ENCODE data around the gene HS3ST4.

Gene HS3ST4

DNA sequence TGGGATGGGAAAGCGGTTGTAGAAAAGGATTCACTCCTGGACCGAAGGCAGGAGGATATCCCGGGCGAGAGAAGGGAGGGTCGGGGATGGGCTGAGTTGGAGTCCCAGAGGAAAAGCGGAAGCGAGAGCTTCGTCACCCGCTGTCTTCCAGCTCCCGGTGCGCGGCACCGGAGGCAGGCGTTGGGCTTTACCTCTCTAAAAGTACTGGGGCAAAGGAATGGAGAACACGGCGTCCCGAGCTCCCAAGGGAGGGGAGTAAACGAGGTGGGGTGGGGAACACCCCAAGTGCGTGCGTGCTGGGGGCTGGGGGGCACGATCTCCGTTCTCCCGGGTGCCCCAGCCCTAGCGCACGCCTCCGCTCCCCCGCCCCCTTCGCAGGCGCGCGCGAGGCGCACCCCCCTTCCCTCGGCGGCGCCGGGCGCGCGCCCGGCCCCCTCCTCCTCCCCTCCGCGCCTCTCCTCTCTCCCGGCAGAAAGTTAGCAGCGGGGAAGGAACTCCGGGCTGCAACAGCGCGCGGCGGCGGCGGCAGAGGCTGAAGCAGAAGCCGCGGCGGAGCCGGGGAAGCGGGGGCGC lies at the start of gene HS3ST4:
Gene HS3ST4 (plus strand): TSS at position 441 of the 573 bp plus-strand sequence.
- no peak for DNase-seq

DNA sequence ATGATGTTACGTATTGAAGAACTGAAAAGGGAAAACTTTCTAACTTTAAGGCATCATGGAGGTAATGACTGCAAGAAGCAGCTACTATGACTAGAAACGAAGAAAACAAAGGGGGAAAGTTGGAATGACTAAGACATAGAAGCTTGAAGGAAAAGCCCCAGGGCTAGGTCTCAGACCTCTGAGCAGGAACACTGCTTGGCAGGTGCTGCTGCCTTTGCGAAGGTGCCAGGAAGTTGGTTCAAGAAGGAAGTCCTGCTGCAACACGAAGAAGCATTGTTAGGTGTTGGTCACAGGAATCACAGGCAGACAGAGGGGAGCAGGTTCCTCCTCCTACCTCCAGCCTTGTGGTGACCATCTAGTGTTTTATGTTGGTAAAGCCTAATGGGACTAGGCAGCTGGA lies 48.1 kb upstream of the HS3ST4 start:
- DNase-seq: no peak

- DNase-seq: no peak
Measured at GRCh38 chr16:25656639-25657038, 35.1 kb upstream of the HS3ST4 start.

DNA sequence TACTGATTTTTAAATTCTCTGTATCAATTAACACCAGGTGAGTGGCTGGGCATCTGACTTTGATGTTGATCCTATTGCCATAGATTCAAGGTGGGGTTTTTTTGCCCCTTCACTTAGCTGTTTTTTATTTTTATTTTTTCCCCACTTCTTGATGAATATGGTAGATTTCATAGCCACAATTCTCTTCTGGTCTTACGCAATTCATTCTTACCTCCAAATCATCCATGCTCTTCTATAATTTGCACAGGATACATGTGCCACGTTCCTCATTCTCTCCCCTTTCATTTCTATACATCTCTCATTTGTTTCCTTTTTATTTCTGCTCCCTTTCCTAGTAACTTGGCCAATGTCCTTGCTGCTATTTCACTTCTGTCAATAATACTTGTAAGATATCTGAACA lies 14.9 kb upstream of the HS3ST4 start:
- DNase-seq: no peak

GRCh38 chr16:25679511-25679910 lies 12.2 kb upstream of the HS3ST4 start:
- DNase-seq: no peak

DNA sequence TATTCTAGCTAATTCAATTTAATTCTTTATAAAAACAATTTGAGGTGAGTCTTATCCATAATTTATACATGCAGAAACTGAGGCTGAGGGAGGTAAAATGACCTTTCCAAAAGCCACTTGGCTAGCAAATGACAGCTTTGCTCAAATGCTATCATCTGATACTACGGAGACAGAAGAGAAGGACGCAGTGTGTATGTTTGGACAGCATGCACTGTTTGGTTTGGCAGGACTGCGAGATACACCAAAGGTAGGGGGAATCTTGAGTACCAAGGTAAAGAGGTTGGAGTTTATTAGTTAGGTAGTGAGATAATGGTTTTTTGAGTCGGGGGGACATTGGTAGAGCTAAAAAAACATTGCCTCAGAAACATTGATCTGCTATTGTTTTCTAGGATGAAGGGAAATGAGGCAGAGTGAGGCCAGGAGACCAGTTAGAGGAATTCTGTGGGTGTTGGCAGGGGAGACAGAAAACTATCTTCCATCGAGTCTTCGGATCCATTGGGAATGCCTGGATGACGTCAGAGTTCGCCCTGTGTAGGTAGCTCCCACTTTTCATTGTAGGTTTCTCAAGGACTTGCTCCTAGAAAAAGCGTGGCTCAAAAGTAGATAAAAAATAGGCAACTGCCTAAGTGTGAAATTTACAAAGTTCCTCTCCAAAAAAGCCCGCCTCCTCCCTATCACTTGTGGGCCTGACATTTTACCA lies 2.5 kb upstream of the HS3ST4 start:
- DNase-seq: no peak

DNA sequence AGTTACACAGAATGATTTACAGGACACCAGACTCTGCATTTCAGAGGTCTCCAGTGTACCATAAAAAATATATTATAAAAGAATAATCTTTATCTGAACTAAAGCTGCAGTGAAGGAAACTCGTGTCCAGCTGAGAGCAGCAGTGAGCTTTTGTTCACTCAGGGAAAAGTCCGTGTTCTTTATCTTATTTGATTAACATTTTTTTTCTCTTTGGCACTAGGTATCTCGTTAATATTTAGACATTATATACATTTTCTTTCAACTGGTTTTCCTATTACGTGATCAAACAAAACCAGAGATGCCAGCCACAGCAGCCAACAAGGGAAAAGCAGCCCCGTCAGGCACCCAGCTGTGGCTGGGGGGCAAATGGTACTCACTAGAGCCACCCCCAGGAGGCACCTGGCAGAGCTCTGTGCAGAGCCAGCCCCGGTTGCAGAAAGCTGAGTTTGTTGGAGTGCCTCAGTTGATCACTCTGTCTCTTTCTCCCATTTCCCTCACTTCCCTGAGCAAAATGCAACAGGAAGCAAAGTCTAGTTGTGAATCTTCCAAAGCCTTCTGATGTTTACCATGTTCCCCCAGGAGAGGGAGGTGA lies 1.1 kb upstream of the HS3ST4 start:
- DNase-seq: no peak

DNA sequence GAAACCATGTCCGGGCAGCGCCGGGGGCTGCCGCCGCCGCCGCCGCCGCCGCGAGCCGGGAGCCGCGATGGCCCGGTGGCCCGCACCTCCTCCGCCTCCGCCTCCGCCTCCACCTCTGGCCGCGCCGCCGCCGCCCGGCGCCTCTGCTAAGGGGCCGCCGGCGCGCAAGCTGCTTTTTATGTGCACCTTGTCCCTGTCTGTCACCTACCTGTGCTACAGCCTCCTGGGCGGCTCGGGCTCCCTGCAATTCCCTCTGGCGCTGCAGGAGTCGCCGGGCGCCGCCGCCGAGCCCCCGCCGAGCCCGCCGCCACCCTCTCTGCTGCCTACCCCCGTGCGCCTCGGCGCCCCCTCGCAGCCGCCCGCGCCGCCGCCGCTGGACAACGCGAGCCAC lies 587 bp downstream of the HS3ST4 start:
- DNase-seq: no peak

DNA sequence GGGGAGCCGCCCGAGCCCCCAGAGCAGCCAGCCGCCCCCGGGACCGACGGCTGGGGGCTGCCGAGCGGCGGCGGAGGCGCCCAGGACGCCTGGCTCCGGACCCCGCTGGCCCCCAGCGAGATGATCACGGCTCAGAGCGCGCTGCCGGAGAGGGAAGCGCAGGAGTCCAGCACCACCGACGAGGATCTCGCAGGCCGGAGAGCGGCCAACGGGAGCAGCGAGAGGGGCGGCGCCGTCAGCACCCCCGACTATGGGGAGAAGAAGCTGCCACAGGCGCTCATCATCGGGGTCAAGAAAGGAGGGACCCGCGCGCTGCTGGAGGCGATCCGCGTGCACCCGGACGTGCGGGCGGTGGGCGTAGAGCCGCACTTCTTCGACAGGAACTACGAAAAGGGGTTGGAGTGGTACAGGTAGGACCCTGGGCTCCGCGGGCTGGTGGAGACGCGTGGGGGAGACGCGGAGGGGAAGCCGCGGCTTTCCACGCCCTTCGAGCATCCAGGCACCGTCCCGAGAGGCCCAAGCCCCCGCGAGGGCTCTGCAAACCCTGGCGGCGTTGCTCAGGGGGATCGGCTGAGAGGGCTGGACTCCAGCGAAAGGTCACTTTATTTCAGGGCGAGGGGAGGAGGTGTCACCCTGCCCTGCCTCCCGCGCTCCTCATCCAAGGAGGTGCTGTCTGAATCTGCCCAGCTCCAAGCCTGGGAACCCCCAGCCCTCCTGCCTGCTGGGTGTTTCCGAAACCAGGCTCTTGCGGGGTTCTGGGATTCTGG lies 1.2 kb downstream of the HS3ST4 start:
- DNase-seq: no peak

GRCh38 chr16:25693631-25694030 lies 1.9 kb downstream of the HS3ST4 start:
- DNase-seq: no peak

- DNase-seq: no peak
Measured at GRCh38 chr16:25699069-25699468, 7.3 kb downstream of the HS3ST4 start.

DNA sequence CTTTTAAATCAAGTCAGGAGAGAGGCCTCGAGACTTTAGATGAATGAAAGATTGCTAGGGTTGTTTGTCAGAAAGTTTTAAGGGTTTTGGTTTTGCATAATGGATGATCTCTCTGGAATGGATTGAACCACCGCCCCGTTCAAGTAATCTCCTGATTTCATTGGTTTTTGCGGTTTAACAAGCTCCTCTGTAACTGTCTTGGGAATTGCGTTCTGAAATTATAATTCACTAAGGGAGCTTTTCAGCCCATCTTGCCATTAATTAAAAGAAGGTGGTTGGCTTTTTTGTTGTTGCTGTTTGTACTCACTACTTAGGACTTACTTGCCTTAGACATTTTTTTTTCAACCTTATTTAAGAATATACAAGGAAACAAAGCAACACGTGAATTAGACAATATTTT lies 8.8 kb downstream of the HS3ST4 start:
- DNase-seq: no peak

DNA sequence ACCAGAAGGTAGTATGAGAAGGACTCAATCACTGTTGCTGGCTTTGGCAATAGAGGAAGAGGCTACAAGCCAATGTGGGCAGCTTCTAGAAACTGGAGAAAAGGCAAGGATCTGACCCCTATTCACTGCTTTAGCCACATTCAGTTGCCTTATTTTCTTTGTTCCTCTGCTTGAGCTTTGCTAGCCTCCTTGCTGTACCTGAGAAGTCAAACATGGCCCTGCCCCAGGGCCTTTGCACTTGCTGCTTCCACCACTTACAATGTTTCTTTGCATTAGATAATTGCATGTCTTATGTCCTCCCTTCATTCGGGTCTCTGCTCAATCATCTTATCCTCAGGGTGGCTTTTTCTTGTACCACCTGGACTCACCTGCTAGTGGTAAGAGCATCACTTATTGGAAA lies 15.8 kb downstream of the HS3ST4 start:
- DNase-seq: no peak

DNA sequence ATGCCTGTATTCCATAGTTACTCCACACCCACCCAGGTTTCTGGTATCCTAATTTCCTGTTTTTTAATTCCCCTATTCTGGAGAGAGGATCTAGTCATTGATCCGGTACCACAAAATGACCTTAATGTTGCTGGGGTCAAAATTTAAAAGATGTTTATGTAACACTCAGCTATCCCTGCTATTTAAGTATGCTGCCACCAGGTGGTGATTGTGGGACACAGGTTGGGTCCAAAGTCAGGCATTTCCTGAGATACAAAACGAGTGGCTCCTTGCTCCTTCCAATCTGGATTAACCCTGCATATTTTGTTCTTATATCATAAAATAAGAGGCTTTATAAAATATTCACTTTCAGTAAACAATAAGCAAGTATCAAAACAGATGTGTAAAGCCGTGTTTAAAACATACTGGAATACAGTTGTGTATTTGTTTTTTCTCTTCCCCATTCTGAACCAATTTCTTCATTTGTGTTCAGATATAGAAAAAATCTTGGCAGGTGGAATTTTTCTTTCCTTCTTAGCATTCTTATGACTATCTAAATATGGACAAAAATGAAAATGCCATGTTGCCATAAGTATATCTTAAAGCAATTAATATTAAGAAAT lies 16.3 kb downstream of the HS3ST4 start:
- DNase-seq: no peak

- DNase-seq: no peak
Measured at GRCh38 chr16:25709213-25709612, 17.5 kb downstream of the HS3ST4 start.

GRCh38 chr16:25713785-25714570 lies 22.2 kb downstream of the HS3ST4 start:
- DNase-seq: no peak

DNA sequence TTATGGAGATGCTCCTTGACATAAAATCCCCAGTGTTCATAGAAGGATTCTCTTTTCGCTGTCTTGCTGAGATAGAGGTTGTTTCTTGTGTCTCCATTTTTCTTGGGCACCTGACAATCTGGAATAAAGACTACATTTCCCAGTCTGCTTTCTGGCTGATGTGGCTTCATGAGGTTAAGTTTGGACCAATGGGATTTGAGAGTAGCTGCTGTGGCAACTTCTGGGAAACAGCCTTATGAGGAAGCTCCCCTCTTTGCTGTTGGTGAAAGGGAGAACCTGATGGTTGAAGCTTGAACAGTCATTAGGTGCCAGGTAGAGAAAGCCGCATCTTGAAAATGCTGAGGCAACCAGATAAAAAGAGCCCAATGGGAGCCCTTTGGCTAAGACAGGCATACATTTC lies 24.4 kb downstream of the HS3ST4 start:
- no peak for DNase-seq

DNA sequence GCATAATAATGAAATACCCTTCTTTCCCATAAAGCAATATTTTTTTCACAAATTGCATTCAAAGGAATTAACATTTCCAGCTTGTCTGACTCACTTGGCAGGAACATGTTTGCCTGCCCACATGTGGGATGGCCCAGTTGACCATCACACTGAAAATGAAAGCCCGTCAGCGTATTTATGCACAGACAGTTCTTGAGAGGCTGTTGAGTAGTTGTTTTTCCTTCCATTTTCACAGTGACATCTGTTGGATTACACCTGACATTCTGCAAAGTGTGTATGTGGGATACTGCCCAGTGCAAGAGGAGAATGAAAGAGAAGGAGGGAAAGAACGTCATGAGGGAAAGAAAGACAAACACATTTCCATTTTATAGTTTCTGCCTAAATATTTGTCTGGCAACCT lies 29.7 kb downstream of the HS3ST4 start:
- DNase-seq: no peak

GRCh38 chr16:25726430-25727098 lies 34.8 kb downstream of the HS3ST4 start:
- no peak for DNase-seq

GRCh38 chr16:25729188-25729915 lies 37.6 kb downstream of the HS3ST4 start:
- DNase-seq: no peak

- DNase-seq: no peak
Measured at GRCh38 chr16:25730396-25730795, 38.6 kb downstream of the HS3ST4 start.

Measured in fibroblast of skin of right quadriceps (primary cell).